Panc1 (cell line): Measurements from ENCODE around the gene MAP1S. TPM values are rescaled to one million over a fixed set of nuclear protein-coding genes. Genes with fewer than 3 reads are reported as not detected.

Experiments used
- ATAC-seq: fragments of 200-7000 bp; cut with Tn5 transposase; 2 replicates; pipeline ENCODE4 v1.9.1; 2020; ENCODE audit warnings: mild to moderate bottlenecking, moderate library complexity
- BruUV-seq: library from RNA; stranded (reverse); fragments of 400-500 nt; replicated peaks from 2 replicates; lab custom pipeline; 2021; lab: Mats Ljungman, UMichigan
- CTCF ChIA-PET: fragments of 300-600 bp; sonication (Branson Sonifier 250); formaldehyde crosslinking; loops from one replicate; lab custom pipeline; 2022; ENCODE audit warnings: antibody characterized with exemption; lab: Charles Lee
- POLR2A ChIA-PET: fragments of 300-600 bp; sonication (Branson Sonifier 250); formaldehyde crosslinking; loops from one replicate; lab custom pipeline; 2022; ENCODE audit warnings: antibody characterized with exemption; lab: Charles Lee
- DNase-seq: peaks from one replicate; pipeline ENCODE4 v3.0.0-alpha.2; 2010; ENCODE audit warnings: low read depth, low spot score
- H3K27ac ChIP-seq: 2 replicates; pipeline ENCODE4 v1.5.1; 2011; ENCODE audit warnings: mild to moderate bottlenecking, low read length, inconsistent platforms
- H3K27me3 ChIP-seq: fragments of 200-500 bp; sonication (Bioruptor generic); 2 replicates; pipeline ENCODE4 v1.6.0; 2014; ENCODE audit warnings: low read length, inconsistent platforms; ENCODE audit not compliant: control insufficient read depth, insufficient read depth
- H3K36me3 ChIP-seq: fragments of 200-500 bp; sonication (Bioruptor generic); 2 replicates; pipeline ENCODE4 v1.5.1; 2014; ENCODE audit warnings: inconsistent platforms, mild to moderate bottlenecking, low read length, moderate library complexity; ENCODE audit not compliant: control insufficient read depth, insufficient read depth
- H3K4me1 ChIP-seq: 2 replicates; pipeline ENCODE4 v1.5.1; 2011; ENCODE audit warnings: inconsistent platforms, mild to moderate bottlenecking, low read length, moderate library complexity; ENCODE audit not compliant: control insufficient read depth, insufficient read depth
- H3K4me3 ChIP-seq, 2 experiments: 2 replicates each; pipeline ENCODE4 v1.5.1; 2011 to 2012; ENCODE audit warnings: low read depth in 2 of 2, low read length in 2 of 2, mild to moderate bottlenecking in 2 of 2, inconsistent platforms in 1 of 2, moderate library complexity in 1 of 2
- H3K9me3 ChIP-seq: fragments of 200-500 bp; sonication (Bioruptor generic); 2 replicates; pipeline ENCODE4 v1.5.1; 2014; ENCODE audit warnings: low read depth, mild to moderate bottlenecking, inconsistent platforms, low read length, moderate library complexity; ENCODE audit not compliant: control insufficient read depth, insufficient read depth
- POLR2AphosphoS5 ChIP-seq: IDR thresholded peaks from 2 replicates; pipeline ENCODE4 v1.6.1; 2012; ENCODE audit warnings: mild to moderate bottlenecking, low read depth, low read length, moderate library complexity
- REST ChIP-seq, 2 experiments: IDR thresholded peaks; 2 replicates each; pipeline ENCODE4 v1.6.1; 2011 to 2012; ENCODE audit warnings: low read depth in 2 of 2, control low read depth in 1 of 2, low read length in 1 of 2, mild to moderate bottlenecking in 1 of 2, moderate library complexity in 1 of 2; ENCODE audit not compliant: insufficient read depth in 1 of 2
- SIN3A ChIP-seq: IDR thresholded peaks from 2 replicates; pipeline ENCODE4 v1.6.1; 2012; ENCODE audit warnings: low read depth, mild to moderate bottlenecking, low read length, moderate library complexity, borderline replicate concordance; ENCODE audit not compliant: insufficient read depth
- TCF7L2 ChIP-seq: IDR thresholded peaks from 2 replicates; pipeline ENCODE4 v1.6.1; 2011; ENCODE audit warnings: mild to moderate bottlenecking, low read depth, low read length, inconsistent platforms
- in situ Hi-C: cut with HindIII; loops from 2 replicates; pipeline ENCODE4 v1.10.0; 2016; ENCODE audit warnings: low sequenced_read_pairs, low pct_unique_long_range_greater_than_20kb
- intact Hi-C: fragments of 100-400 bp; cut with micrococcal nuclease; formaldehyde crosslinking; loops from one replicate; pipeline ENCODE4 v1.10.0; 2022; ENCODE audit not compliant: unreplicated experiment
- total RNA-seq: library from RNA; stranded (reverse); gene quantifications from one replicate; pipeline ENCODE4 v1.2.1, GENCODE V29; 2021; ENCODE audit not compliant: unreplicated experiment

Gene MAP1S
- total RNA-seq, 1 experiment from 2014 or later: 56.6 TPM

GRCh38 chr19:17733127-17733526 is 13.8 kb downstream of the MAP1S start:
- Histone ChIP-seq H3K4me3 (no peak overlapping the region), H3K36me3 (no peaks in the 10 kb centered on the region; the same call in 1 of the 2 replicates), H3K27ac (no peak overlapping the region), H3K4me1 (no peaks in the 10 kb centered on the region), H3K27me3 (no peaks in the 10 kb centered on the region), H3K9me3 (no peaks in the 10 kb centered on the region)
- POLR2A ChIA-PET: no interaction called here
- in situ Hi-C loops (no loop called here), intact Hi-C loops (no loop called here)
- DNase-seq: no peak
- BruUV-seq: no TSS peak
- TF ChIP-seq POLR2AphosphoS5 (no peak), SIN3A (no peak)
- ATAC-seq: no peak
- CTCF ChIA-PET: no interaction called here

GRCh38 chr19:17734146-17734545 is 14.9 kb downstream of the MAP1S start:
- intact Hi-C loops (no loop called here), in situ Hi-C loops (no loop called here)
- Histone ChIP-seq H3K9me3 (no peaks in the 10 kb centered on the region), H3K27ac (no peak overlapping the region), H3K36me3 (no peaks in the 10 kb centered on the region; the same call in 1 of the 2 replicates), H3K27me3 (no peaks in the 10 kb centered on the region), H3K4me3 (no peak overlapping the region), H3K4me1 (no peaks in the 10 kb centered on the region)
- no peak for ATAC-seq
- ChIA-PET POLR2A (no interaction called here), CTCF (no interaction called here)
- no TSS peak for BruUV-seq
- DNase-seq: no peak
- no peak for TF ChIP-seq REST (IDR thresholded peaks at IDR 0.05; ENCODE audit: insufficient read depth in 1 of 2, low read depth in 2 of 2, low read length in 1 of 2)
- TF ChIP-seq TCF7L2: no peak

- Histone ChIP-seq H3K4me1 (no peaks in the 10 kb centered on the region), H3K27ac (no peak overlapping the region), H3K9me3 (no peaks in the 10 kb centered on the region), H3K4me3 (no peak overlapping the region), H3K36me3 (no peaks in the 10 kb centered on the region; the same call in 1 of the 2 replicates), H3K27me3 (no peaks in the 10 kb centered on the region)
- intact Hi-C loops (no loop called here), in situ Hi-C loops (no loop called here)
- BruUV-seq: no TSS peak
- no peak for TF ChIP-seq REST (IDR thresholded peaks at IDR 0.05; ENCODE audit: insufficient read depth in 1 of 2, low read depth in 2 of 2, low read length in 1 of 2)
- no peak for TF ChIP-seq TCF7L2
- DNase-seq (no peak), ATAC-seq (no peak)
- CTCF ChIA-PET: no interaction called here
- POLR2A ChIA-PET: no interaction called here
These were observed 16.1 kb downstream of the MAP1S start for GRCh38 chr19:17735410-17735809.
